Kidney epithelial cell (primary cell): ENCODE measurements around the gene CASZ1. TPM values are rescaled to one million over a fixed set of nuclear protein-coding genes. Genes with fewer than 3 reads are reported as not detected.

ENCODE experiments used
- DNase-seq: peaks from one replicate; pipeline ENCODE4 v3.0.0-alpha.2; 2010; ENCODE audit warnings: low read depth
- H3K27me3 ChIP-seq: 2 replicates; pipeline ENCODE4 v1.6.0; 2011; ENCODE audit warnings: low read length; ENCODE audit not compliant: control insufficient read depth, insufficient read depth
- H3K36me3 ChIP-seq: 2 replicates; pipeline ENCODE4 v1.5.1; 2011; ENCODE audit warnings: low read length; ENCODE audit not compliant: control insufficient read depth, insufficient read depth
- H3K4me3 ChIP-seq: 2 replicates; pipeline ENCODE4 v1.5.1; 2011; ENCODE audit warnings: low read depth, mild to moderate bottlenecking, control low read depth, low read length
- total RNA-seq: library from RNA; depleted of rRNA; stranded (reverse); fragments of >200 nt; gene quantifications from 2 replicates; pipeline ENCODE4 v1.2.3, GENCODE V29; 2015
- TF ChIP-seq, protein P1 (sequence below): IDR thresholded peaks from 2 replicates; pipeline ENCODE4 v1.5.1; 2011; ENCODE audit warnings: mild to moderate bottlenecking, moderate library complexity, low read length, control low read depth, inconsistent platforms; ENCODE audit not compliant: insufficient read depth, poor library complexity, severe bottlenecking

CASZ1 gene
- total RNA-seq, 1 donor from 2014 or later, result 28.2 TPM

- no peak for DNase-seq
- H3K36me3 ChIP-seq, result no peaks in the 10 kb centered on the region
- H3K4me3 ChIP-seq, result no peak overlapping the region
- TF ChIP-seq, protein P1, sequence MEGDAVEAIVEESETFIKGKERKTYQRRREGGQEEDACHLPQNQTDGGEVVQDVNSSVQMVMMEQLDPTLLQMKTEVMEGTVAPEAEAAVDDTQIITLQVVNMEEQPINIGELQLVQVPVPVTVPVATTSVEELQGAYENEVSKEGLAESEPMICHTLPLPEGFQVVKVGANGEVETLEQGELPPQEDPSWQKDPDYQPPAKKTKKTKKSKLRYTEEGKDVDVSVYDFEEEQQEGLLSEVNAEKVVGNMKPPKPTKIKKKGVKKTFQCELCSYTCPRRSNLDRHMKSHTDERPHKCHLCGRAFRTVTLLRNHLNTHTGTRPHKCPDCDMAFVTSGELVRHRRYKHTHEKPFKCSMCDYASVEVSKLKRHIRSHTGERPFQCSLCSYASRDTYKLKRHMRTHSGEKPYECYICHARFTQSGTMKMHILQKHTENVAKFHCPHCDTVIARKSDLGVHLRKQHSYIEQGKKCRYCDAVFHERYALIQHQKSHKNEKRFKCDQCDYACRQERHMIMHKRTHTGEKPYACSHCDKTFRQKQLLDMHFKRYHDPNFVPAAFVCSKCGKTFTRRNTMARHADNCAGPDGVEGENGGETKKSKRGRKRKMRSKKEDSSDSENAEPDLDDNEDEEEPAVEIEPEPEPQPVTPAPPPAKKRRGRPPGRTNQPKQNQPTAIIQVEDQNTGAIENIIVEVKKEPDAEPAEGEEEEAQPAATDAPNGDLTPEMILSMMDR, result no peak
- peaks cover 8% of the 10 kb centered on the region for H3K27me3 ChIP-seq
Observed at GRCh38 chr1:10639775-10640578, 156.5 kb downstream of the CASZ1 start.

GRCh38 chr1:10639011-10639774 is 157.3 kb downstream of the CASZ1 start:
- H3K4me3 ChIP-seq, result no peak overlapping the region
- H3K36me3 ChIP-seq, result no peaks in the 10 kb centered on the region
- peaks cover 8% of the 10 kb centered on the region for H3K27me3 ChIP-seq
- no peak for DNase-seq
- TF ChIP-seq, protein P1, result no peak

GRCh38 chr1:10638559-10639005 is 157.9 kb downstream of the CASZ1 start:
- Histone ChIP-seq H3K4me3 (no peak overlapping the region), H3K36me3 (no peaks in the 10 kb centered on the region), H3K27me3 (peaks cover 8% of the 10 kb centered on the region)
- no peak for DNase-seq
- TF ChIP-seq, protein P1, result no peak

- peaks cover 8% of the 10 kb centered on the region for H3K27me3 ChIP-seq
- no peak for DNase-seq
- TF ChIP-seq, protein P1, result no peak
- no peak overlapping the region for H3K4me3 ChIP-seq
- H3K36me3 ChIP-seq, result no peaks in the 10 kb centered on the region
Observed at GRCh38 chr1:10637834-10638558, 158.4 kb downstream of the CASZ1 start.

- TF ChIP-seq, protein P1, result no peak
- no peak overlapping the region for H3K4me3 ChIP-seq
- peaks cover 8% of the 10 kb centered on the region for H3K27me3 ChIP-seq
- H3K36me3 ChIP-seq, result no peaks in the 10 kb centered on the region
- DNase-seq, result no peak
Observed at GRCh38 chr1:10637400-10637799, 159.0 kb downstream of the CASZ1 start.
